Smooth muscle cell (in vitro differentiated cells): ENCODE results near the gene RNF152. TPM values are rescaled to one million over a fixed set of nuclear protein-coding genes. Genes with fewer than 3 reads are reported as not detected.
A peak's percentile ranks its signal among the peaks of the same experiment; 100 is the strongest.

Experiments
- DNase-seq: peaks from one replicate; lab custom pipeline; 2025; ENCODE audit not compliant: unreplicated experiment; lab: John Stamatoyannopoulos, UW
- H2AFZ ChIP-seq: fragments of 200-600 bp; sonication (generic); 2 replicates; pipeline ENCODE4 v1.6.0; 2016; ENCODE audit warnings: antibody characterized with exemption, low read depth, mild to moderate bottlenecking
- H3F3A ChIP-seq: fragments of 200-600 bp; sonication (generic); 2 replicates; pipeline ENCODE4 v1.6.0; 2017; ENCODE audit warnings: antibody characterized with exemption, low read depth
- H3K27ac ChIP-seq: fragments of 200-600 bp; sonication (generic); 2 replicates; pipeline ENCODE4 v1.5.1; 2016; ENCODE audit warnings: low read depth, mild to moderate bottlenecking
- H3K27me3 ChIP-seq: fragments of 200-600 bp; sonication (generic); 2 replicates; pipeline ENCODE4 v1.6.1; 2016; ENCODE audit warnings: low read depth, mild to moderate bottlenecking
- H3K36me3 ChIP-seq: fragments of 200-600 bp; sonication (generic); 2 replicates; pipeline ENCODE4 v1.5.1; 2016; ENCODE audit warnings: low read depth
- H3K4me1 ChIP-seq: fragments of 200-600 bp; sonication (generic); 2 replicates; pipeline ENCODE4 v1.5.1; 2016; ENCODE audit warnings: low read depth
- H3K4me2 ChIP-seq: fragments of 200-600 bp; sonication (generic); 2 replicates; pipeline ENCODE4 v1.6.0; 2016; ENCODE audit warnings: mild to moderate bottlenecking
- H3K4me3 ChIP-seq: fragments of 200-600 bp; sonication (generic); 2 replicates; pipeline ENCODE4 v1.5.1; 2016; ENCODE audit warnings: mild to moderate bottlenecking
- H3K79me2 ChIP-seq: fragments of 200-600 bp; sonication (generic); 2 replicates; pipeline ENCODE4 v1.6.0; 2016; ENCODE audit warnings: low read depth, mild to moderate bottlenecking
- H3K9ac ChIP-seq: fragments of 200-600 bp; sonication (generic); 2 replicates; pipeline ENCODE4 v1.6.0; 2016; ENCODE audit warnings: low read depth
- H3K9me3 ChIP-seq: fragments of 200-600 bp; sonication (generic); replicated peaks from 2 replicates; pipeline ENCODE4 v1.5.1; 2016; ENCODE audit warnings: low read depth
- H4K20me1 ChIP-seq: fragments of 200-600 bp; sonication (generic); 2 replicates; pipeline ENCODE4 v1.6.0; 2016; ENCODE audit warnings: low read depth
- WGBS: methylation state at CpG from one replicate; pipeline ENCODE4 v1.1.7; 2016; ENCODE audit warnings: low lambda C conversion rate; 5-methylcytosine and 5-hydroxymethylcytosine counted together
- polyA plus RNA-seq: library from polyadenylated mRNA; unstranded; fragments of >200 nt; fragmentation: Nextera tagmentation; extraction: Ambion mirVana; gene quantifications from 2 replicates; pipeline ENCODE4 v1.2.1, GENCODE V29; 2016
- total RNA-seq: library from RNA; depleted of rRNA; stranded (reverse); fragments of >200 nt; gene quantifications from 2 replicates; pipeline ENCODE4 v1.2.3, GENCODE V29; 2014
- TF ChIP-seq, protein P1 (sequence below): fragments of 200-600 bp; sonication (generic); IDR thresholded peaks from 2 replicates; pipeline ENCODE4 v1.5.1; 2017; ENCODE audit warnings: borderline replicate concordance, mild to moderate bottlenecking, antibody characterized with exemption; ENCODE audit not compliant: insufficient read depth, poor library complexity, severe bottlenecking

The RNF152 gene
- total and polyA plus RNA-seq, 2 experiments from 2014 or later, result 10.6 to 56.6 TPM

DNA sequence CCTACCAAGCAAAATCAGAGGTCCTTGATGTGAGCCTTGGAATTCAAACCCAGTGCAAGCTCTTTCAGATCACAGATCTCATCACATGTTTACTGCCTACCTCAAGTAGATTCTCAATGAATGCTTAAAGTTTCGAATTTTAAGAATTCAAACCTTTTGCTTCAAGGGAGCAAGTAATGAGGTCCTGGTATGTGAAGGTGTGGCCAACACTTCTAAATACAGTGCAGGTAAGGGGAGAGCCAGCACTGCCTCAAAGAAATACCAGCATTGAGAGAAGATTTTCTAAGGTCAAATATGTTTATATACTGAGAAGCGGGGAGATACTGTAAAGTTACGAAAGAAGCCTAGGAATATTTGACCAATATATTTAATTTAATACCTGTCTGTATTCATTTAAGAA, 19.7 kb upstream of the RNF152 start:
- Histone ChIP-seq H3K9me3 (no peaks in the 10 kb centered on the region), H3K9ac (no peak overlapping the region), H3K27ac (no peak overlapping the region), H3K36me3 (no peaks in the 10 kb centered on the region), H3F3A (no peaks in the 10 kb centered on the region), H4K20me1 (no peaks in the 10 kb centered on the region), H3K79me2 (no peaks in the 10 kb centered on the region), H3K27me3 (no peaks in the 10 kb centered on the region), H2AFZ (no peak overlapping the region), H3K4me2 (no peak overlapping the region), H3K4me3 (no peak overlapping the region), H3K4me1 (no peaks in the 10 kb centered on the region)
- WGBS, result 89% methylated on average over 3 of the region's 3 CpGs
- DNase-seq, result no peak
- TF ChIP-seq, protein P1, sequence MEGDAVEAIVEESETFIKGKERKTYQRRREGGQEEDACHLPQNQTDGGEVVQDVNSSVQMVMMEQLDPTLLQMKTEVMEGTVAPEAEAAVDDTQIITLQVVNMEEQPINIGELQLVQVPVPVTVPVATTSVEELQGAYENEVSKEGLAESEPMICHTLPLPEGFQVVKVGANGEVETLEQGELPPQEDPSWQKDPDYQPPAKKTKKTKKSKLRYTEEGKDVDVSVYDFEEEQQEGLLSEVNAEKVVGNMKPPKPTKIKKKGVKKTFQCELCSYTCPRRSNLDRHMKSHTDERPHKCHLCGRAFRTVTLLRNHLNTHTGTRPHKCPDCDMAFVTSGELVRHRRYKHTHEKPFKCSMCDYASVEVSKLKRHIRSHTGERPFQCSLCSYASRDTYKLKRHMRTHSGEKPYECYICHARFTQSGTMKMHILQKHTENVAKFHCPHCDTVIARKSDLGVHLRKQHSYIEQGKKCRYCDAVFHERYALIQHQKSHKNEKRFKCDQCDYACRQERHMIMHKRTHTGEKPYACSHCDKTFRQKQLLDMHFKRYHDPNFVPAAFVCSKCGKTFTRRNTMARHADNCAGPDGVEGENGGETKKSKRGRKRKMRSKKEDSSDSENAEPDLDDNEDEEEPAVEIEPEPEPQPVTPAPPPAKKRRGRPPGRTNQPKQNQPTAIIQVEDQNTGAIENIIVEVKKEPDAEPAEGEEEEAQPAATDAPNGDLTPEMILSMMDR, result no peak

DNA sequence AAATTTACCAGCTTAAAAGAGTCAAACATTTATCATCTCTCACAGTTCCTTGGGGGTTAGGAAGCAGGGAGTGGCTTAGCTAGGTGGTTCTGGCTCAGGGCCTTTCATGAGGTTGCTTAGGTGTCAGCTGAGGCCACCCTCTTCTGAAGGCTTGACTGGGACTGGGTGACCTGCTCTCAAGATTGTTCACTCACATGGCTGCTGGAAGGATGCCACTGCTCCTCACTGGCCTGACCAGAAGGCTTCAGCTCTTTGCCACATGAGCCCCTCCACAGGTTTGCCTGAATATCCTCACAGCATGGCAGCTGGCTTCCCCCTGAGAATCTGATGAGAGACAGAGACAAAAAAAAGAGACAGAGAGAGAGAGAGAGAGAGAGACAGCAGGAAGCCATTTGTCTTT, 17.3 kb upstream of the RNF152 start:
- Histone ChIP-seq H3K79me2 (no peaks in the 10 kb centered on the region), H3K4me2 (no peak overlapping the region), H3K4me3 (no peak overlapping the region), H3K9me3 (no peaks in the 10 kb centered on the region), H3F3A (no peaks in the 10 kb centered on the region), H3K4me1 (no peaks in the 10 kb centered on the region), H4K20me1 (no peaks in the 10 kb centered on the region), H3K9ac (no peak overlapping the region), H3K27me3 (no peaks in the 10 kb centered on the region), H3K27ac (no peak overlapping the region), H3K36me3 (no peaks in the 10 kb centered on the region), H2AFZ (no peak overlapping the region)
- TF ChIP-seq, protein P1, result no peak
- no peak for DNase-seq

- Histone ChIP-seq H3K79me2 (no peaks in the 10 kb centered on the region), H3K4me1 (no peaks in the 10 kb centered on the region), H2AFZ (no peak overlapping the region), H4K20me1 (no peaks in the 10 kb centered on the region), H3K4me3 (no peak overlapping the region), H3K4me2 (no peak overlapping the region), H3K27ac (no peak overlapping the region), H3K9me3 (no peaks in the 10 kb centered on the region), H3K27me3 (no peaks in the 10 kb centered on the region), H3F3A (no peaks in the 10 kb centered on the region), H3K36me3 (no peaks in the 10 kb centered on the region), H3K9ac (no peak overlapping the region)
- 82% methylated on average over 7 of the region's 7 CpGs for WGBS
- TF ChIP-seq, protein P1, result no peak
- no peak for DNase-seq
These were observed 15.9 kb upstream of the RNF152 start for GRCh38 chr18:61908661-61909060.

GRCh38 chr18:61901323-61901986, 8.6 kb upstream of the RNF152 start:
- TF ChIP-seq, protein P1, result peak; percentile 88
- no peaks in the 10 kb centered on the region for H4K20me1 ChIP-seq
- 46% methylated on average over 5 of the region's 5 CpGs for WGBS

More at GRCh38 chr18:61901323-61901986, 8.6 kb upstream of the RNF152 start:
- H2AFZ ChIP-seq, result no peak overlapping the region
- DNase-seq, result no peak
- no peak overlapping the region for H3K4me2 ChIP-seq
- H3K9me3 ChIP-seq, result no peaks in the 10 kb centered on the region
- H3K9ac ChIP-seq, result no peak overlapping the region
- H3K27ac ChIP-seq, result no peak overlapping the region
- no peaks in the 10 kb centered on the region for H3K27me3 ChIP-seq
- no peaks in the 10 kb centered on the region for H3K36me3 ChIP-seq
- no peaks in the 10 kb centered on the region for H3K79me2 ChIP-seq
- H3K4me1 ChIP-seq, result peaks cover 7% of the 10 kb centered on the region
- H3F3A ChIP-seq, result no peaks in the 10 kb centered on the region
- H3K4me3 ChIP-seq, result no peak overlapping the region
